GM12878 (cell line): ENCODE measurements around the gene PRDM12.

Experiments
- CTCF ChIP-seq, 3 experiments: IDR thresholded peaks in 2 of 3; conservative IDR thresholded peaks in 1 of 3; 2 replicates each; pipeline ENCODE4 v1.5.1; 2011; ENCODE audit warnings: low read depth in 3 of 3, low read length in 3 of 3, mild to moderate bottlenecking in 3 of 3, control low read depth in 2 of 3, moderate library complexity in 2 of 3, inconsistent platforms in 1 of 3, mixed read lengths in 1 of 3; ENCODE audit not compliant: control insufficient read depth in 2 of 3, insufficient read depth in 1 of 3; ENCODE audit errors: extremely low read depth in 1 of 3
- EP300 ChIP-seq, 2 experiments: fragments of 150-350 bp in 1 of 2; IDR thresholded peaks; 2 replicates each; pipeline ENCODE4 v1.6.1; 2011 to 2012; ENCODE audit warnings: low read depth in 2 of 2, low read length in 2 of 2, borderline replicate concordance in 1 of 2, improper control_type of control experiment in 1 of 2, inconsistent platforms in 1 of 2; ENCODE audit not compliant: control insufficient read depth in 1 of 2
- FOXK2 ChIP-seq: fragments of 450-650 bp; IDR thresholded peaks from 2 replicates; pipeline ENCODE4 v1.6.1; 2017; ENCODE audit warnings: mild to moderate bottlenecking, moderate library complexity
- HSF1 ChIP-seq: fragments of 150-350 bp; IDR thresholded peaks from 2 replicates; pipeline ENCODE4 v1.6.1; 2014; ENCODE audit warnings: mild to moderate bottlenecking, low read depth, low read length
- MYC ChIP-seq: IDR thresholded peaks from 2 replicates; pipeline ENCODE4 v1.6.1; 2011; ENCODE audit warnings: mild to moderate bottlenecking, low read length, moderate library complexity, inconsistent platforms; ENCODE audit not compliant: insufficient read depth, insufficient replicate concordance, insufficient read length, severe bottlenecking
- NR2C2 ChIP-seq: IDR thresholded peaks from 2 replicates; pipeline ENCODE4 v1.6.1; 2011; ENCODE audit warnings: borderline replicate concordance, low read depth; ENCODE audit not compliant: control insufficient read depth, insufficient read length
- POLR2A ChIP-seq: IDR thresholded peaks from 2 replicates; pipeline ENCODE4 v1.6.1; 2011; ENCODE audit warnings: low read depth, mild to moderate bottlenecking, low read length
- SP1 ChIP-seq: IDR thresholded peaks from one replicate; pipeline ENCODE4 v1.6.1; 2011; ENCODE audit warnings: low read depth, low read length
- SPI1 ChIP-seq: IDR thresholded peaks from 2 replicates; pipeline ENCODE4 v1.6.1; 2011; ENCODE audit warnings: low read depth, mild to moderate bottlenecking, low read length, moderate library complexity, borderline replicate concordance; ENCODE audit not compliant: insufficient read depth
- TAF1 ChIP-seq: IDR thresholded peaks from 2 replicates; pipeline ENCODE4 v1.6.1; 2011; ENCODE audit warnings: mild to moderate bottlenecking, low read depth, low read length, borderline replicate concordance
- YBX1 ChIP-seq: fragments of 450-650 bp; IDR thresholded peaks from 2 replicates; pipeline ENCODE4 v1.6.1; 2016; ENCODE audit warnings: antibody characterized with exemption

- no peak for TF ChIP-seq YBX1
- TF ChIP-seq CTCF (IDR thresholded peaks at IDR 0.05 in 2 of 3, conservative IDR thresholded peaks at IDR 0.05 in 1 of 3; ENCODE audit: control insufficient read depth in 2 of 3, extremely low read depth in 1 of 3, insufficient read depth in 1 of 3, low read depth in 3 of 3, low read length in 3 of 3): no peak
- TF ChIP-seq NR2C2: no peak
- no peak for TF ChIP-seq FOXK2
- TF ChIP-seq MYC: no peak
- TF ChIP-seq HSF1: no peak
- no peak for TF ChIP-seq POLR2A
- TF ChIP-seq SP1: no peak
- TF ChIP-seq TAF1: no peak
- no peak for TF ChIP-seq EP300 (IDR thresholded peaks at IDR 0.05; ENCODE audit: borderline replicate concordance in 1 of 2, control insufficient read depth in 1 of 2, low read depth in 2 of 2, low read length in 2 of 2)
- no peak for TF ChIP-seq SPI1
Observed at GRCh38 chr9:130698514-130698913, 34.1 kb downstream of the PRDM12 start.
